ENCODE measurements around the gene RC3H2. TPM values are rescaled to one million over a fixed set of nuclear protein-coding genes. Genes with fewer than 3 reads are reported as not detected.

The RC3H2 gene
- total and polyA plus RNA-seq, 2 of the 8 experiments (the other 6 are each of a cell fraction or from before 2014, with no cell fraction given) = 11.2 to 38.4 TPM

- H3K23ac ChIP-seq (ENCODE audit: insufficient read length) = no peak overlapping the region
- no peaks in the 10 kb centered on the region for H3K4me1 ChIP-seq (replicated peaks in 1 of 4; ENCODE audit: control insufficient read depth in 3 of 4, insufficient read depth in 4 of 4, low read length in 3 of 4)
- no peak overlapping the region for H3K14ac ChIP-seq (ENCODE audit: insufficient read length)
- no peaks in the 10 kb centered on the region for H3K79me1 ChIP-seq (ENCODE audit: low read depth, low read length)
- H4K8ac ChIP-seq (ENCODE audit: extremely low read depth, insufficient read depth, low read length) = no peak overlapping the region
- ChIA-PET CTCF (ENCODE audit: partially characterized antibody) (interaction anchor here (1.2 to 1.5 kb wide), 2 partner anchors 12 to 38 kb away, joined by 3 to 4 read pairs; partner anchors contain the start of gene ZBTB6), POLR2A (ENCODE audit: partially characterized antibody) (interaction anchor here (1.0 to 3.2 kb wide), 3 partner anchors 12 to 37 kb away, joined by 3 to 9 read pairs (median 6); no protein-coding TSS in a partner anchor)
- 91% methylated on average over 1 of the region's 1 CpG; no CpG with 5 or more reads in 1 of the 2 experiments for WGBS, 2 experiments (ENCODE audit: extremely low coverage in 1 of 2, insufficient coverage in 1 of 2, insufficient read length in 1 of 2, insufficient replicate concordance in 2 of 2, low coverage in 1 of 2, low lambda C conversion rate in 2 of 2, missing lambda C conversion rate in 1 of 2)
- H2BK5ac ChIP-seq (ENCODE audit: low read depth, low read length) = no peak overlapping the region
- no peak overlapping the region for H3K4me2 ChIP-seq (ENCODE audit: insufficient read depth in 1 of 2, low read depth in 2 of 2, low read length in 2 of 2)
- no peak overlapping the region for H3K4me3 ChIP-seq (ENCODE audit: extremely low read depth in 1 of 4, insufficient read depth in 2 of 4, low read depth in 3 of 4, low read length in 4 of 4)
- H3K23me2 ChIP-seq (ENCODE audit: low read depth, low read length) = no peaks in the 10 kb centered on the region
- no peak overlapping the region for H4K5ac ChIP-seq (ENCODE audit: insufficient read length, low read depth, low read length)
- no peak overlapping the region for H2BK20ac ChIP-seq (ENCODE audit: low read length)
- H2BK12ac ChIP-seq (ENCODE audit: low read depth, low read length) = no peak overlapping the region
- peaks cover 19 to 82% (median 59%) of the 10 kb centered on the region in 4 experiments for H3K36me3 ChIP-seq (ENCODE audit: control insufficient read depth in 2 of 4, insufficient read depth in 4 of 4, low read length in 3 of 4)
- FAIRE-seq = no peak
- H3K79me2 ChIP-seq (ENCODE audit: control insufficient read depth in 1 of 2, insufficient read depth in 2 of 2, low read length in 2 of 2) = no peaks in the 10 kb centered on the region
- no peak overlapping the region for H3K56ac ChIP-seq (replicated peaks; ENCODE audit: insufficient read length, low read depth, low read length)
- H3K27ac ChIP-seq (ENCODE audit: low read depth, low read length) = no peak overlapping the region
- no peak for DNase-seq (ENCODE audit: low read depth in 1 of 2, low spot score in 2 of 2)
- no peak overlapping the region for H3K18ac ChIP-seq (ENCODE audit: extremely low read depth, low read length)
- H3K9me3 ChIP-seq (ENCODE audit: insufficient read depth in 2 of 2, low read depth in 1 of 2, low read length in 1 of 2) = no peaks in the 10 kb centered on the region
- H4K20me1 ChIP-seq (replicated peaks in 1 of 2; ENCODE audit: control insufficient read depth in 1 of 2, insufficient read depth in 2 of 2, low read length in 2 of 2) = peaks cover 0 to 3% of the 10 kb centered on the region in 2 experiments
- H3K4ac ChIP-seq (replicated peaks; ENCODE audit: insufficient read length, low read depth, low read length) = no peak overlapping the region
- no peak overlapping the region for H3K9ac ChIP-seq (replicated peaks in 1 of 4; ENCODE audit: extremely low read depth in 1 of 4, low read depth in 3 of 4, low read length in 3 of 4)
- H4K91ac ChIP-seq (replicated peaks; ENCODE audit: insufficient read length, low read length) = no peak overlapping the region
- H2AFZ ChIP-seq (ENCODE audit: low read length) = no peak overlapping the region
- no peak overlapping the region for H2BK120ac ChIP-seq (replicated peaks; ENCODE audit: low read depth, low read length)
- no peak overlapping the region for H2BK15ac ChIP-seq (ENCODE audit: low read length)
- H2AK5ac ChIP-seq (ENCODE audit: low read depth, low read length) = no peak overlapping the region
- no peaks in the 10 kb centered on the region for H3K27me3 ChIP-seq (replicated peaks in 1 of 4; ENCODE audit: control insufficient read depth in 3 of 4, extremely low read depth in 1 of 4, insufficient read depth in 3 of 4, low read length in 3 of 4)
- TF ChIP-seq SP1 (IDR thresholded peaks at IDR 0.05; ENCODE audit: low read depth, low read length) (no peak), TBP (IDR thresholded peaks at IDR 0.05; ENCODE audit: low read depth, low read length) (no peak), EP300 (IDR thresholded peaks at IDR 0.05; ENCODE audit: borderline replicate concordance in 1 of 2, low read depth in 2 of 2, low read length in 2 of 2) (no peak), POLR2A (IDR thresholded peaks at IDR 0.05; ENCODE audit: control extremely low read depth in 1 of 2, low read depth in 2 of 2, low read length in 2 of 2) (no peak), SIX5 (IDR thresholded peaks at IDR 0.05; ENCODE audit: low read depth, low read length) (no peak), CHD2 (IDR thresholded peaks at IDR 0.05; ENCODE audit: low read length) (no peak), ZNF274 (IDR thresholded peaks at IDR 0.05; ENCODE audit: borderline replicate concordance, extremely low read depth, low read length) (no peak), GTF2F1 (IDR thresholded peaks at IDR 0.05; ENCODE audit: borderline replicate concordance, low read depth, low read length) (no peak), SAP30 (IDR thresholded peaks at IDR 0.05; ENCODE audit: insufficient read depth, insufficient replicate concordance, low read length) (no peak), EGR1 (IDR thresholded peaks at IDR 0.05; ENCODE audit: borderline replicate concordance, low read depth, low read length) (no peak), BACH1 (IDR thresholded peaks at IDR 0.05; ENCODE audit: low read length) (no peak)
- TF ChIP-seq, protein P1, sequence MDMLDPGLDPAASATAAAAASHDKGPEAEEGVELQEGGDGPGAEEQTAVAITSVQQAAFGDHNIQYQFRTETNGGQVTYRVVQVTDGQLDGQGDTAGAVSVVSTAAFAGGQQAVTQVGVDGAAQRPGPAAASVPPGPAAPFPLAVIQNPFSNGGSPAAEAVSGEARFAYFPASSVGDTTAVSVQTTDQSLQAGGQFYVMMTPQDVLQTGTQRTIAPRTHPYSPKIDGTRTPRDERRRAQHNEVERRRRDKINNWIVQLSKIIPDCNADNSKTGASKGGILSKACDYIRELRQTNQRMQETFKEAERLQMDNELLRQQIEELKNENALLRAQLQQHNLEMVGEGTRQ (IDR thresholded peaks at IDR 0.05; ENCODE audit: low read length) = no peak
- TF ChIP-seq, protein P2, sequence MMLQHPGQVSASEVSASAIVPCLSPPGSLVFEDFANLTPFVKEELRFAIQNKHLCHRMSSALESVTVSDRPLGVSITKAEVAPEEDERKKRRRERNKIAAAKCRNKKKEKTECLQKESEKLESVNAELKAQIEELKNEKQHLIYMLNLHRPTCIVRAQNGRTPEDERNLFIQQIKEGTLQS (IDR thresholded peaks at IDR 0.05; ENCODE audit: insufficient read depth, low read depth, low read length) = no peak
Measured at GRCh38 chr9:122875523-122875922, 29.6 kb downstream of the RC3H2 start.
